Effector memory CD4-positive, alpha-beta T cell (primary cell): ENCODE measurements around the gene CFAP119.
A peak's percentile ranks its signal among the peaks of the same experiment; 100 is the strongest.

ENCODE experiments used
- DNase-seq, 3 donors: peaks; one replicate each; pipeline ENCODE4 v3.0.0-alpha.2; 2020
- H3K27ac ChIP-seq: 2 replicates; pipeline ENCODE4 v1.7.0; 2013; ENCODE audit warnings: mild to moderate bottlenecking, low read length, moderate library complexity; ENCODE audit not compliant: insufficient read depth, poor library complexity, severe bottlenecking
- H3K27me3 ChIP-seq: replicated peaks from 2 replicates; pipeline ENCODE4 v1.7.0; 2013; ENCODE audit warnings: mild to moderate bottlenecking, low read length; ENCODE audit not compliant: insufficient read depth, control insufficient read depth, poor library complexity, severe bottlenecking
- H3K36me3 ChIP-seq: 2 replicates; pipeline ENCODE4 v1.7.0; 2013; ENCODE audit warnings: mild to moderate bottlenecking, low read length, moderate library complexity; ENCODE audit not compliant: control insufficient read depth, insufficient read depth
- H3K4me1 ChIP-seq: 2 replicates; pipeline ENCODE4 v1.7.0; 2013; ENCODE audit warnings: low read length, mild to moderate bottlenecking; ENCODE audit not compliant: control insufficient read depth, insufficient read depth, poor library complexity, severe bottlenecking
- H3K4me3 ChIP-seq: 2 replicates; pipeline ENCODE4 v1.7.0; 2013; ENCODE audit warnings: low read length, low read depth, mild to moderate bottlenecking; ENCODE audit not compliant: insufficient read depth, poor library complexity, severe bottlenecking
- H3K9me3 ChIP-seq: 2 replicates; pipeline ENCODE4 v1.7.0; 2013; ENCODE audit warnings: mild to moderate bottlenecking, low read length, moderate library complexity; ENCODE audit not compliant: control insufficient read depth

CFAP119 gene

GRCh38 chr16:30740364-30741251, 21.3 kb downstream of the CFAP119 start:
- H3K27ac ChIP-seq: peak overlapping the region; percentile 22
- no peaks in the 10 kb centered on the region for H3K27me3 ChIP-seq
- H3K4me3 ChIP-seq: no peak overlapping the region
- no peaks in the 10 kb centered on the region for H3K4me1 ChIP-seq
- H3K36me3 ChIP-seq: peaks cover 56% of the 10 kb centered on the region
- no peaks in the 10 kb centered on the region for H3K9me3 ChIP-seq
- no peak for DNase-seq

DNA sequence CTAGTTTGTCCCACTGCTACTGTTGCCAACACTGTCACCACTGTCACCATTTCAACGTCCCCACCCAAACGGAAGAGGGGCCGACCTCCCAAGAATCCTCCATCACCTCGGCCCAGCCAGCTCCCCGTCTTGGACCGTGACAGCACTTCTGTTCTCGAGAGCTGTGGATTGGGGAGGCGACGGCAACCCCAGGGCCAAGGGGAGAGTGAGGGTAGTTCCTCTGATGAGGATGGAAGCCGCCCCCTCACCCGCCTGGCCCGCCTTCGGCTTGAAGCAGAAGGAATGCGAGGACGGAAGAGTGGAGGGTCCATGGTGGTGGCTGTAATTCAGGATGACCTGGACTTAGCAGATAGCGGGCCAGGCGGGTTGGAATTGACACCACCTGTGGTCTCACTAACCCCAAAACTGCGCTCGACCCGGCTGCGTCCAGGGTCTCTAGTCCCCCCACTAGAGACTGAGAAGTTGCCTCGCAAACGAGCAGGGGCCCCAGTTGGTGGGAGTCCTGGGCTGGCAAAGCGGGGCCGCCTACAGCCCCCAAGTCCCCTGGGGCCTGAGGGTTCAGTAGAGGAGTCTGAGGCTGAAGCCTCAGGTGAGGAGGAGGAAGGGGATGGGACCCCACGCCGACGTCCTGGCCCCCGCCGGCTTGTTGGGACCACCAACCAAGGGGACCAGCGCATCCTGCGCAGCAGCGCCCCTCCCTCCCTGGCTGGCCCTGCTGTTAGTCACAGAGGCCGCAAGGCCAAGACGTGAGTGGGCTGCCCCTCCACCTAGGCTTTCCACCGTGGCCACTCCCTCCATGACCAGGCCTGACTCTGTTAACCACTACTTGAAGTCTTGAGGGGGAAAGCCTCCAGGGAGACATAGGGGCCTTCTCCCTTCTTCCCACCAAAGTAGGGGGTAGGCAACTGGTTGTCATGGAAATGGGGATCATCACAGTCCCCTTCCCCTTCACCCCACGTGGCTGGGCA, 22.6 kb downstream of the CFAP119 start:
- no peaks in the 10 kb centered on the region for H3K4me1 ChIP-seq
- no peaks in the 10 kb centered on the region for H3K9me3 ChIP-seq
- no peak for DNase-seq
- H3K27me3 ChIP-seq: no peaks in the 10 kb centered on the region
- peaks cover 67% of the 10 kb centered on the region for H3K36me3 ChIP-seq
- no peak overlapping the region for H3K27ac ChIP-seq
- H3K4me3 ChIP-seq: no peak overlapping the region

DNA sequence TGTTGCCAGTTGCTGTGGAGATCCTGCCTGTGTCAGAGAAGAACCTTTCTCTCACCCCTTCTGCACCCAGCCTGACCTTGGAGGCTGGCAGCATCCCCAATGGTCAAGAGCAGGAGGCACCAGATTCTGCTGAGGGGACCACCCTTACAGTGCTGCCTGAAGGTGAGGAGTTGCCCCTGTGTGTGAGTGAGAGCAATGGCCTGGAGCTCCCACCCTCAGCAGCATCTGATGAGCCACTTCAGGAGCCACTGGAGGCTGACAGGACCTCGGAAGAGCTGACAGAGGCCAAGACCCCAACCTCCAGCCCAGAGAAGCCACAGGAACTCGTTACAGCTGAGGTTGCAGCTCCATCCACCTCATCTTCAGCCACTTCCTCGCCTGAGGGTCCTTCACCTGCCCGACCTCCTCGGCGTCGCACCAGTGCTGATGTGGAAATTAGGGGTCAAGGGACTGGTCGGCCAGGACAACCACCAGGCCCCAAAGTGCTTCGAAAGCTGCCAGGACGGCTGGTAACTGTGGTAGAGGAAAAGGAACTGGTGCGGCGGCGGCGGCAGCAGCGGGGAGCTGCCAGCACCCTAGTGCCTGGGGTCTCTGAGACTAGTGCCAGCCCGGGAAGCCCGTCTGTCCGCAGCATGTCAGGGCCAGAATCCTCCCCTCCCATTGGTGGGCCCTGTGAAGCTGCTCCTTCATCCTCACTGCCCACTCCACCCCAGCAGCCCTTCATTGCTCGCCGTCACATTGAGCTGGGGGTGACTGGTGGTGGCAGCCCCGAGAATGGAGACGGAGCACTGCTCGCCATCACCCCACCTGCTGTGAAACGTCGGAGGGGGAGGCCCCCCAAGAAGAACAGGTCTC, 23.8 kb downstream of the CFAP119 start:
- Histone ChIP-seq H3K27me3 (no peaks in the 10 kb centered on the region), H3K36me3 (peaks cover 75% of the 10 kb centered on the region), H3K9me3 (no peaks in the 10 kb centered on the region), H3K4me3 (no peak overlapping the region), H3K27ac (no peak overlapping the region), H3K4me1 (no peaks in the 10 kb centered on the region)
- no peak for DNase-seq

DNA sequence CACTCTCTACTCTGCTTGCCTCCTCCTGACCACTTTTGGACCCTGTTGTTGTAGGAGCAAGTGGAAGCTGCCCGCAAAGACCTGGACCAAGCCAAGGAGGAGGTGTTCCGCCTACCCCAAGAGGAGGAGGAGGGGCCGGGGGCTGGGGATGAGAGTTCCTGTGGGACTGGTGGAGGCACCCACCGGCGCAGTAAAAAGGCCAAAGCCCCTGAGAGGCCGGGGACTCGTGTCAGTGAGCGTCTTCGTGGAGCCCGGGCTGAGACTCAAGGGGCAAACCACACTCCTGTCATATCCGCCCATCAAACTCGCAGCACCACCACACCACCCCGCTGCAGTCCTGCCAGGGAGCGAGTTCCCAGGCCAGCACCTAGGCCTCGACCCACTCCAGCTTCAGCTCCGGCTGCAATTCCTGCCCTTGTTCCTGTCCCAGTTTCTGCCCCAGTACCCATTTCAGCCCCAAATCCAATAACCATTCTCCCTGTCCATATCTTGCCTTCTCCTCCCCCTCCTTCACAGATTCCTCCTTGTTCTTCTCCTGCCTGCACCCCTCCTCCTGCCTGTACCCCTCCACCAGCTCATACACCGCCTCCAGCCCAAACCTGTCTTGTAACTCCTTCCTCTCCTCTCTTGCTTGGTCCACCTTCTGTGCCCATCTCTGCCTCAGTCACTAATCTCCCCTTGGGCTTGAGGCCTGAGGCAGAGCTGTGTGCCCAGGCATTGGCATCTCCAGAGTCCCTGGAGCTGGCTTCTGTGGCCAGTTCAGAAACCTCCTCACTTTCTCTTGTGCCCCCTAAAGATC, 24.7 kb downstream of the CFAP119 start:
- Histone ChIP-seq H3K36me3 (peaks cover 81% of the 10 kb centered on the region), H3K27ac (no peak overlapping the region), H3K9me3 (no peaks in the 10 kb centered on the region), H3K27me3 (no peaks in the 10 kb centered on the region), H3K4me3 (no peak overlapping the region), H3K4me1 (no peaks in the 10 kb centered on the region)
- no peak for DNase-seq

GRCh38 chr16:30731411-30731810, 30.5 kb downstream of the CFAP119 start:
- Histone ChIP-seq H3K4me1 (no peaks in the 10 kb centered on the region), H3K9me3 (no peaks in the 10 kb centered on the region), H3K36me3 (peaks cover 63% of the 10 kb centered on the region), H3K27ac (no peak overlapping the region), H3K27me3 (no peaks in the 10 kb centered on the region), H3K4me3 (no peak overlapping the region)
- DNase-seq: no peak

GRCh38 chr16:30728899-30729672, 32.8 kb downstream of the CFAP119 start:
- no peaks in the 10 kb centered on the region for H3K9me3 ChIP-seq
- no peak overlapping the region for H3K4me3 ChIP-seq
- no peaks in the 10 kb centered on the region for H3K4me1 ChIP-seq
- H3K36me3 ChIP-seq: peaks cover 63% of the 10 kb centered on the region
- H3K27me3 ChIP-seq: no peaks in the 10 kb centered on the region
- no peak overlapping the region for H3K27ac ChIP-seq
- DNase-seq: no peak

DNA sequence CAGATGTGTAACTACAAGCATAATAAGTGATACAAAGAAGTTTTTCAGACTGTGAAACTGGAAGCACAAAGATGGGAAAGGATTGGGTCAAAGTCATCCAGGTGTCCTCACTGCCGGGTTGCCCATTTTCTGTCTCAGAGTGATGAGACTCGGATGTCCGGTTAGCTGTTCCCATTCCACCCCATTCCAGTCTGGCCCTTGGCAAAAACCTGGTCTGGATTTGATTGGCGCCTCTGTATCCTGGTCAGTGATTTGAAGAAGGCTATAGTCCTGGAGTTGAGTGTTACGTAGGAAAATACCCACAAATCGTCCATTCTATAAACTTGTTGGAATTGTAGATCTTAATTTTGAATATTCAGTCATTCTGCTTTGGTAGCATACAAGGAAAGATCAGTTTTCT, 33.5 kb downstream of the CFAP119 start:
- Histone ChIP-seq H3K27me3 (no peaks in the 10 kb centered on the region), H3K9me3 (no peaks in the 10 kb centered on the region), H3K27ac (no peak overlapping the region), H3K4me1 (no peaks in the 10 kb centered on the region), H3K36me3 (peaks cover 63% of the 10 kb centered on the region), H3K4me3 (no peak overlapping the region)
- no peak for DNase-seq

DNA sequence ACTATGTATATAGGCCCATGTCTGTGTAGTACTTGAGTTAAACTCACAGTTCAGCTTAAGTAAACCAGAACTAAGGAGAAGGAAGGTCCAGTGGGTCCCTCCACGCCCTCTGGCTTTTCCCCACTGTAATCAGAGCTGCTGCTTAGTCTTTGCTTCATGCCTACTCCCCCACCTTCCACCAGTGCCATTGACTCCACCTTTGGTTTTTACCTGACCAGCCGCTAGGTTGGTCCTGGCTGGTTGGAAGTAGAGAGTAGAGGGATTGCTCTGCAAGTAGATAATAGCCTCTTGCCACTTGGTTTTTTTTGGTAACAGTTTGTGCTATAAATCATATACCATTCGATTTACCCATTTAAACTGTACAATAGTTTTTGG, 36.5 kb downstream of the CFAP119 start:
- Histone ChIP-seq H3K9me3 (no peaks in the 10 kb centered on the region), H3K27me3 (no peaks in the 10 kb centered on the region), H3K36me3 (peaks cover 75% of the 10 kb centered on the region), H3K4me1 (no peaks in the 10 kb centered on the region), H3K4me3 (no peak overlapping the region), H3K27ac (no peak overlapping the region)
- no peak for DNase-seq
